OCI-LY7 (cell line): ENCODE data around the gene TEX29. TPM values are rescaled to one million over a fixed set of nuclear protein-coding genes. Genes with fewer than 3 reads are reported as not detected.

Experiments
- BruUV-seq: library from RNA; stranded (reverse); fragments of 400-500 nt; replicated peaks from 2 replicates; lab custom pipeline; 2021; lab: Mats Ljungman, UMichigan
- CTCF ChIA-PET: fragments of 300-600 bp; sonication (Branson Sonifier 250); formaldehyde crosslinking; loops from one replicate; lab custom pipeline; 2022; ENCODE audit warnings: antibody characterized with exemption; ENCODE audit not compliant: unreplicated experiment; lab: Charles Lee
- POLR2A ChIA-PET: fragments of 300-600 bp; sonication (Branson Sonifier 250); formaldehyde crosslinking; loops from one replicate; lab custom pipeline; 2022; ENCODE audit warnings: antibody characterized with exemption; lab: Charles Lee
- DNase-seq: peaks from one replicate; pipeline ENCODE4 v3.0.0-alpha.2; 2015; ENCODE audit warnings: low spot score
- H2AFZ ChIP-seq: fragments of 200-600 bp; sonication (generic), shearing (Covaris generic); 2 replicates; pipeline ENCODE4 v1.6.1; 2014; ENCODE audit warnings: mild to moderate bottlenecking, antibody characterized with exemption, low read length, moderate library complexity
- H3K27ac ChIP-seq: fragments of 200-600 bp; sonication (generic); 2 replicates; pipeline ENCODE4 v1.5.1; 2014; ENCODE audit warnings: mixed run types, low read depth, mild to moderate bottlenecking, moderate library complexity, low read length, inconsistent platforms; ENCODE audit not compliant: poor library complexity, severe bottlenecking
- H3K36me3 ChIP-seq: fragments of 200-600 bp; sonication (generic); 2 replicates; pipeline ENCODE4 v1.6.1; 2014; ENCODE audit warnings: mild to moderate bottlenecking, antibody characterized with exemption, low read length, moderate library complexity, mixed read lengths; ENCODE audit not compliant: insufficient read depth
- H3K4me1 ChIP-seq: fragments of 200-600 bp; sonication (generic); 2 replicates; pipeline ENCODE4 v1.5.1; 2014; ENCODE audit warnings: mild to moderate bottlenecking, low read length; ENCODE audit not compliant: insufficient read depth, poor library complexity, severe bottlenecking
- H3K4me2 ChIP-seq: fragments of 200-600 bp; sonication (generic); 2 replicates; pipeline ENCODE4 v1.6.1; 2014; ENCODE audit warnings: mild to moderate bottlenecking, low read length
- H3K4me3 ChIP-seq: fragments of 200-600 bp; sonication (generic); 2 replicates; pipeline ENCODE4 v1.5.1; 2014; ENCODE audit warnings: mild to moderate bottlenecking, low read depth, low read length; ENCODE audit not compliant: poor library complexity, severe bottlenecking
- H3K79me2 ChIP-seq: fragments of 200-600 bp; sonication (generic); 2 replicates; pipeline ENCODE4 v1.6.1; 2016; ENCODE audit warnings: low read depth, mild to moderate bottlenecking, low read length, moderate library complexity, mixed read lengths; ENCODE audit not compliant: insufficient read depth
- H3K9me2 ChIP-seq: fragments of 200-600 bp; sonication (generic); 2 replicates; pipeline ENCODE4 v1.6.1; 2016; ENCODE audit warnings: mild to moderate bottlenecking, low read length, mixed read lengths; ENCODE audit not compliant: insufficient read depth
- H3K9me3 ChIP-seq: fragments of 200-600 bp; sonication (generic); 2 replicates; pipeline ENCODE4 v1.6.1; 2014; ENCODE audit warnings: mild to moderate bottlenecking, mixed run types, low read length, mixed read lengths
- H4K20me1 ChIP-seq: fragments of 200-600 bp; sonication (generic); 2 replicates; pipeline ENCODE4 v1.6.1; 2014; ENCODE audit warnings: mild to moderate bottlenecking, antibody characterized with exemption, low read length, moderate library complexity, mixed read lengths; ENCODE audit not compliant: insufficient read depth
- CTCF ChIP-seq: fragments of 200-600 bp; sonication (generic); conservative IDR thresholded peaks from 2 replicates; pipeline ENCODE4 v1.5.1; 2014; ENCODE audit warnings: mild to moderate bottlenecking, antibody characterized with exemption, low read length, moderate library complexity, mixed read lengths
- EZH2phosphoT487 ChIP-seq: fragments of 200-600 bp; sonication (generic); IDR thresholded peaks from 2 replicates; pipeline ENCODE4 v1.6.1; 2018; ENCODE audit warnings: low read depth, borderline replicate concordance, mild to moderate bottlenecking, mixed run types, antibody characterized with exemption, low read length, moderate library complexity, mixed read lengths
- intact Hi-C: fragments of 100-400 bp; cut with micrococcal nuclease; formaldehyde crosslinking; loops from one replicate; pipeline ENCODE4 v1.10.0; 2022; ENCODE audit not compliant: unreplicated experiment
- total RNA-seq, 2 experiments: library from RNA; depleted of rRNA in 1 of 2; stranded (reverse); fragments of >200 nt in 1 of 2; shearing (Covaris generic) in 1 of 2; gene quantifications; 2 replicates each; pipeline ENCODE4 v1.2.3, GENCODE V29; 2014 to 2022

Gene TEX29
- total RNA-seq, 2 experiments from 2014 or later: not detected

GRCh38 chr13:111367340-111367739 lies 46.9 kb downstream of the TEX29 start:
- TF ChIP-seq EZH2phosphoT487 (no peak), CTCF (no peak)
- H3K4me1 ChIP-seq: no peaks in the 10 kb centered on the region
- H3K9me2 ChIP-seq: no peaks in the 10 kb centered on the region
- ChIA-PET POLR2A (interaction anchor here (0.7 kb wide), 1 partner anchor 625 kb away, joined by 3 read pairs; no protein-coding TSS in a partner anchor), CTCF (no interaction called here)
- H3K4me3 ChIP-seq: no peak overlapping the region
- intact Hi-C loops: no loop called here
- no peaks in the 10 kb centered on the region for H3K9me3 ChIP-seq
- no peaks in the 10 kb centered on the region for H3K36me3 ChIP-seq
- no peaks in the 10 kb centered on the region for H4K20me1 ChIP-seq
- no TSS peak for BruUV-seq
- DNase-seq: no peak
- no peak overlapping the region for H3K27ac ChIP-seq
- no peak overlapping the region for H2AFZ ChIP-seq
- H3K79me2 ChIP-seq: no peaks in the 10 kb centered on the region
- no peak overlapping the region for H3K4me2 ChIP-seq

GRCh38 chr13:111368091-111368490 lies 47.6 kb downstream of the TEX29 start:
- no peaks in the 10 kb centered on the region for H3K9me2 ChIP-seq
- intact Hi-C loops: no loop called here
- no peak overlapping the region for H3K4me3 ChIP-seq
- no peaks in the 10 kb centered on the region for H3K36me3 ChIP-seq
- BruUV-seq: no TSS peak
- no peak for TF ChIP-seq CTCF
- TF ChIP-seq EZH2phosphoT487: no peak
- ChIA-PET CTCF (no interaction called here), POLR2A (no interaction called here)
- peaks cover 5% of the 10 kb centered on the region for H3K4me1 ChIP-seq
- H3K9me3 ChIP-seq: no peaks in the 10 kb centered on the region
- no peaks in the 10 kb centered on the region for H3K79me2 ChIP-seq
- H3K27ac ChIP-seq: no peak overlapping the region
- no peaks in the 10 kb centered on the region for H4K20me1 ChIP-seq
- DNase-seq: no peak
- no peak overlapping the region for H3K4me2 ChIP-seq
- no peak overlapping the region for H2AFZ ChIP-seq

DNA sequence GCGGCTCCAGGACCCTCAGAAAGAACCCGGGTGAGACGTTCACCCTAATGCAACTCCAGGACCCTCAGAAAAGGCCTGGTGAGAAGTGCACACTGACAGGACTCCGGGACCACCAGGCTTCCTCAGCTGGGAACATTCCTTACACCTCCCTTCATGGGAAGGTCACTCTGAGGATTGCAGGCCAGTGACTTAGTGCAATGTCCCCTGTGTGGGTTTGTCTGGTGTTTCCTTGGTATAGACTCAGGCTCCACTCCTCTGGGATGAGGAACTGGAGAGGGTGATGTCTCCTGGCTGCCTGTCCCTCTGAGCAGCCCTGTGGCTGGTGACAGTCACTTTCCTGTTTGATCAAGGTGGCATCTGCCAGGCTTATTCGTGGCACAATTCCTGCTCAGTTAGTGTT lies 49.7 kb downstream of the TEX29 start:
- BruUV-seq: no TSS peak
- ChIA-PET CTCF (no interaction called here), POLR2A (no interaction called here)
- H3K79me2 ChIP-seq: no peaks in the 10 kb centered on the region
- no peaks in the 10 kb centered on the region for H4K20me1 ChIP-seq
- H3K4me1 ChIP-seq: peaks cover 5% of the 10 kb centered on the region
- no peak overlapping the region for H2AFZ ChIP-seq
- H3K4me3 ChIP-seq: no peak overlapping the region
- TF ChIP-seq EZH2phosphoT487: no peak
- no peak for TF ChIP-seq CTCF
- H3K36me3 ChIP-seq: no peaks in the 10 kb centered on the region
- intact Hi-C loops: no loop called here
- H3K9me3 ChIP-seq: no peaks in the 10 kb centered on the region
- no peak for DNase-seq
- H3K9me2 ChIP-seq: no peaks in the 10 kb centered on the region
- no peak overlapping the region for H3K4me2 ChIP-seq
- no peak overlapping the region for H3K27ac ChIP-seq
